CD4-positive, alpha-beta T cell (primary cell): Measurements from ENCODE around the gene PEX13. TPM values are rescaled to one million over a fixed set of nuclear protein-coding genes. Genes with fewer than 3 reads are reported as not detected.

ENCODE experiments used
- ATAC-seq: fragments of 200-7000 bp; cut with Tn5 transposase; one replicate; pipeline ENCODE4 v1.10.0; 2022; ENCODE audit warnings: mild to moderate bottlenecking; ENCODE audit not compliant: poor library complexity
- CTCF ChIA-PET: fragments of 350-600 bp; sonication (Branson Sonifier 250); formaldehyde crosslinking; loops from one replicate; lab custom pipeline; 2021; ENCODE audit warnings: antibody characterized with exemption, inconsistent platforms; lab: Charles Lee
- POLR2A ChIA-PET: fragments of 350-600 bp; sonication (Branson Sonifier 250); formaldehyde crosslinking; loops from one replicate; lab custom pipeline; 2021; ENCODE audit warnings: antibody characterized with exemption, inconsistent platforms; lab: Charles Lee
- DNase-seq, 14 experiments: peaks; one replicate each; pipeline ENCODE4 v3.0.0-alpha.2; 2013 to 2020; ENCODE audit warnings: mixed read lengths in 2 of 14
- H3K27ac ChIP-seq, 2 donors: one replicate each; pipeline versions ENCODE4 v1.5.1 to v1.7.0; 2013; ENCODE audit warnings: low read length in 2 of 2, low read depth in 1 of 2, mild to moderate bottlenecking in 1 of 2
- H3K27me3 ChIP-seq, 2 experiments: 1 replicate in 1 of 2; 2 replicates in 1 of 2; pipeline versions ENCODE4 v1.6.1 to v1.7.0; 2013; ENCODE audit warnings: low read length in 2 of 2, control low read depth in 1 of 2, mild to moderate bottlenecking in 1 of 2, moderate library complexity in 1 of 2; ENCODE audit not compliant: insufficient read depth in 2 of 2, control insufficient read depth in 1 of 2
- H3K36me3 ChIP-seq: one replicate; pipeline ENCODE4 v1.6.1; 2013; ENCODE audit warnings: low read length, control low read depth; ENCODE audit not compliant: insufficient read depth
- H3K4me1 ChIP-seq: one replicate; pipeline ENCODE4 v1.6.1; 2013; ENCODE audit warnings: low read length, control low read depth; ENCODE audit not compliant: insufficient read depth
- H3K4me3 ChIP-seq: one replicate; pipeline ENCODE4 v1.5.1; 2013; ENCODE audit warnings: mild to moderate bottlenecking, low read length, moderate library complexity
- H3K9me3 ChIP-seq, 2 experiments: 1 replicate in 1 of 2; 2 replicates in 1 of 2; pipeline versions ENCODE4 v1.6.1 to v1.7.0; 2013; ENCODE audit warnings: low read length in 2 of 2, mild to moderate bottlenecking in 2 of 2, control low read depth in 1 of 2, moderate library complexity in 1 of 2; ENCODE audit not compliant: control insufficient read depth in 1 of 2, insufficient read depth in 1 of 2
- H3K27ac Mint-ChIP-seq: one replicate; pipeline ENCODE4 v1.8.0; 2020; ENCODE audit warnings: mixed read lengths
- H3K27me3 Mint-ChIP-seq: one replicate; pipeline ENCODE4 v1.8.0; 2021; ENCODE audit warnings: mixed read lengths
- H3K36me3 Mint-ChIP-seq: one replicate; pipeline ENCODE4 v1.8.0; 2021; ENCODE audit warnings: low read depth, mixed read lengths
- H3K4me1 Mint-ChIP-seq: one replicate; pipeline ENCODE4 v1.8.0; 2021; ENCODE audit warnings: low read depth, mixed read lengths
- H3K4me3 Mint-ChIP-seq: one replicate; pipeline ENCODE4 v1.8.0; 2020; ENCODE audit warnings: mild to moderate bottlenecking, mixed read lengths
- H3K9me3 Mint-ChIP-seq: one replicate; pipeline ENCODE4 v1.8.0; 2020; ENCODE audit warnings: mixed read lengths
- intact Hi-C, 2 experiments: fragments of 100-400 bp; cut with DNase I in 1 of 2; cut with micrococcal nuclease in 1 of 2; formaldehyde crosslinking; loops; one replicate each; pipeline versions ENCODE4 v1.15.1 to v1.9.0; 2023 to 2025; cut with DNase I, micrococcal nuclease
- total RNA-seq, 174 experiments: library from RNA in 2 of 174; stranded (reverse) in 2 of 174; gene quantifications; one replicate each; pipeline ENCODE4 v1.2.3 and lab custom pipeline; 2021 to 2026
- TF ChIP-seq, protein P1 (sequence below): fragments of 200-600 bp; IDR thresholded peaks from one replicate; pipeline ENCODE4 v1.8.0; 2022; ENCODE audit warnings: antibody characterized with exemption, mild to moderate bottlenecking

Gene PEX13
- total RNA-seq, 2 experiments from 2014 or later = 8.6 to 12.2 TPM

DNA sequence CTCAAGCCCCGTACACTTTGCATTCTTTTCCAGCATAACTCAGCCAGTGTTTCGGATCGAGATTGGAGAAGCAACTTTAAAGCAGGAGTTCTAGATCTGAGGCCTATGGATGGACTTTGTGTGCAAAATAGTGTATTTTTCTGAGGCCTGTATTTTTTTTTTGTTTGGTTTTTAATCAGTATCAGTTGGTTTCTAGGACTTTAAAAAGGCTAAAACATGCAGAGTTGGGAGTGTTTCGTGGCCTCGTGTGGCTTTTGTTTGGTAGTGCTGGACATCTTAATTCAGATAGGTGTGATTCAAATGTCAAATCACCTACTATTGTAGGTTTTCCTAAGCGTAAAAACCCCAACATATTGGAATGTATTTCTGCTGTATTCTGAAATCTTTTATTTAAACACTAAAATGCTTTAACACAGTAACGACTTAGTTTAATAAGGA is 817 bp downstream of the PEX13 start:
- H3K36me3 ChIP-seq = peaks cover 5% of the 10 kb centered on the region
- Mint-ChIP-seq H3K27me3 (no peaks in the 10 kb centered on the region), H3K9me3 (no peaks in the 10 kb centered on the region), H3K4me1 (peaks cover 54% of the 10 kb centered on the region), H3K4me3 (peak overlapping the region; percentile 100), H3K27ac (peak overlapping the region; percentile 89), H3K36me3 (peaks cover 39% of the 10 kb centered on the region)
- H3K9me3 ChIP-seq = no peaks in the 10 kb centered on the region
- TF ChIP-seq, protein P1, sequence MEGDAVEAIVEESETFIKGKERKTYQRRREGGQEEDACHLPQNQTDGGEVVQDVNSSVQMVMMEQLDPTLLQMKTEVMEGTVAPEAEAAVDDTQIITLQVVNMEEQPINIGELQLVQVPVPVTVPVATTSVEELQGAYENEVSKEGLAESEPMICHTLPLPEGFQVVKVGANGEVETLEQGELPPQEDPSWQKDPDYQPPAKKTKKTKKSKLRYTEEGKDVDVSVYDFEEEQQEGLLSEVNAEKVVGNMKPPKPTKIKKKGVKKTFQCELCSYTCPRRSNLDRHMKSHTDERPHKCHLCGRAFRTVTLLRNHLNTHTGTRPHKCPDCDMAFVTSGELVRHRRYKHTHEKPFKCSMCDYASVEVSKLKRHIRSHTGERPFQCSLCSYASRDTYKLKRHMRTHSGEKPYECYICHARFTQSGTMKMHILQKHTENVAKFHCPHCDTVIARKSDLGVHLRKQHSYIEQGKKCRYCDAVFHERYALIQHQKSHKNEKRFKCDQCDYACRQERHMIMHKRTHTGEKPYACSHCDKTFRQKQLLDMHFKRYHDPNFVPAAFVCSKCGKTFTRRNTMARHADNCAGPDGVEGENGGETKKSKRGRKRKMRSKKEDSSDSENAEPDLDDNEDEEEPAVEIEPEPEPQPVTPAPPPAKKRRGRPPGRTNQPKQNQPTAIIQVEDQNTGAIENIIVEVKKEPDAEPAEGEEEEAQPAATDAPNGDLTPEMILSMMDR = no peak
- H3K27me3 ChIP-seq = no peaks in the 10 kb centered on the region
- POLR2A ChIA-PET = interaction anchor here (1.0 to 2.1 kb wide), 4 partner anchors 9 to 262 kb away, joined by 3 to 11 read pairs (median 6); partner anchors contain the start of gene PAPOLG
- peaks cover 10% of the 10 kb centered on the region for H3K4me1 ChIP-seq
- H3K27ac ChIP-seq = peak overlapping the region; percentile 71 to 85
- DNase-seq (no peak), ATAC-seq (no peak)
- intact Hi-C loops = loop anchor here in 1 of 2 experiments (2.0 to 10.0 kb wide), 4 partner anchors 49 to 160 kb away; partner anchors contain the start of gene SANBR
- CTCF ChIA-PET = no interaction called here
- H3K4me3 ChIP-seq = peak overlapping the region; percentile 64

DNA sequence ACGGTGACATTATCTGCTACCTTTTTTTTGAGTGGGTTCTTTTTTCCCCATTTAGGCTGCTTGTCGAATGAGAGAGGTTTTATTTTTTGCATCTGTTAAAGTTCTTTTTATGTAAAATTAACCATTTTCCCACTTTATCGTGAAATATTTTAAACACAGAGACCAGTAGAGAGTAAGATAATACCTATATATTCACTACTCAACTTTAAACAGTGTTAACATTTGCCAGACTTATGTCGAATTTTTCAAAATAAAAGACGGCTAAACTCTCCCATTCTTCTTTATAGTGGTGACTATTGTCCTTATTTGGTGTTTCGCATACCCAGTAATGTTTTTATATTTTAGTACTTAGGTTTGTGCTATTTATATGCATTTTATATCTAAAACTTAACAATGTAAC is 1.3 kb downstream of the PEX13 start:
- H3K27ac ChIP-seq = peak overlapping the region in 1 of 2 donors; percentile 85
- peaks cover 58% of the 10 kb centered on the region for H3K4me1 Mint-ChIP-seq

DNA sequence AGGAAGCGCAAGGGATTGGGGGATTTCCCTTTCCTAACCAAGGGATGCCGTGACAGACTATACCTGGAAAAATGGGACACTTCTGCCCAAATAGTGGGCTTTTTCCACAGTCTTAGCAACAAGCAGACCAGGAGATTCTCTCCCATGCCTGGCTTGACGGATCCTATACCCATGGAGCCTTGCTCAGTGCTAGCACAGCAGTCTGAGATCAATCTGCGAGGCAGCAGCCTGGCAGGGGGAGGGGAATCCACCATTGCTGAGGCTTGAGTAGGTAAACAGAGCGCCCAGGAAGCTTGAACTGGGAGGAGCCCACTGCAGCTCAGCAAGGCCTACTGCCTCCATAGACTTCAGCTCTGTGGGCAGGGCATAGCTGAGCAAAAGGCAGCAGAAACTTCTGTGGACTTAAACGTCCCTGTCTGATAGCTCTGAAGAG is 3.7 kb downstream of the PEX13 start:
- peaks cover 63% of the 10 kb centered on the region for H3K4me1 Mint-ChIP-seq
- no peaks in the 10 kb centered on the region for H3K27me3 ChIP-seq
- no peaks in the 10 kb centered on the region for H3K9me3 Mint-ChIP-seq
- TF ChIP-seq, protein P1 = no peak
- peaks cover 46% of the 10 kb centered on the region for H3K36me3 Mint-ChIP-seq
- H3K27ac ChIP-seq = no peak overlapping the region
- DNase-seq (no peak), ATAC-seq (no peak)
- intact Hi-C loops = no loop called here
- H3K4me1 ChIP-seq = peaks cover 10% of the 10 kb centered on the region
- no peak overlapping the region for H3K27ac Mint-ChIP-seq
- CTCF ChIA-PET = no interaction called here
- no peak overlapping the region for H3K4me3 Mint-ChIP-seq
- peaks cover 5% of the 10 kb centered on the region for H3K36me3 ChIP-seq
- H3K9me3 ChIP-seq = no peaks in the 10 kb centered on the region
- POLR2A ChIA-PET = no interaction called here
- H3K27me3 Mint-ChIP-seq = no peaks in the 10 kb centered on the region
- no peak overlapping the region for H3K4me3 ChIP-seq

More for the DNA sequence above, 1.3 kb downstream of the PEX13 start:
- ChIA-PET CTCF (no interaction called here), POLR2A (no interaction called here)
- peaks cover 5% of the 10 kb centered on the region for H3K36me3 ChIP-seq
- no peaks in the 10 kb centered on the region for H3K27me3 ChIP-seq
- H3K36me3 Mint-ChIP-seq = peaks cover 41% of the 10 kb centered on the region
- no peak for DNase-seq
- TF ChIP-seq, protein P1 = no peak
- intact Hi-C loops = loop anchor here in 1 of 2 experiments (2.0 to 10.0 kb wide), 4 partner anchors 49 to 160 kb away; partner anchors contain the start of gene SANBR
- peak overlapping the region; percentile 100 for H3K4me3 Mint-ChIP-seq
- no peaks in the 10 kb centered on the region for H3K27me3 Mint-ChIP-seq
- no peaks in the 10 kb centered on the region for H3K9me3 Mint-ChIP-seq
- H3K4me1 ChIP-seq = peaks cover 10% of the 10 kb centered on the region
- H3K27ac Mint-ChIP-seq = peak overlapping the region; percentile 89
- no peaks in the 10 kb centered on the region for H3K9me3 ChIP-seq
- no peak for ATAC-seq
- H3K4me3 ChIP-seq = peak overlapping the region; percentile 64
